H54 (cell line): Measurements from ENCODE around the gene CCDC50.

Source experiments
- DNase-seq: peaks from one replicate; pipeline ENCODE4 v3.0.0; 2011; ENCODE audit warnings: low spot score, mixed read lengths; ENCODE audit not compliant: insufficient read length
- FAIRE-seq: peaks from 3 replicates; lab custom pipeline; 2011; peaks lifted over from hg19 to GRCh38; lab: Jason Lieb, UNC
- POLR2A ChIP-seq: IDR thresholded peaks from 2 replicates; pipeline ENCODE4 v1.6.1; 2011; ENCODE audit warnings: low read depth, mild to moderate bottlenecking, low read length

Gene CCDC50

GRCh38 chr3:191345334-191345733 lies 16.1 kb downstream of the CCDC50 start:
- TF ChIP-seq POLR2A, result no peak
- DNase-seq (no peak), FAIRE-seq (peak; percentile 75)

DNA sequence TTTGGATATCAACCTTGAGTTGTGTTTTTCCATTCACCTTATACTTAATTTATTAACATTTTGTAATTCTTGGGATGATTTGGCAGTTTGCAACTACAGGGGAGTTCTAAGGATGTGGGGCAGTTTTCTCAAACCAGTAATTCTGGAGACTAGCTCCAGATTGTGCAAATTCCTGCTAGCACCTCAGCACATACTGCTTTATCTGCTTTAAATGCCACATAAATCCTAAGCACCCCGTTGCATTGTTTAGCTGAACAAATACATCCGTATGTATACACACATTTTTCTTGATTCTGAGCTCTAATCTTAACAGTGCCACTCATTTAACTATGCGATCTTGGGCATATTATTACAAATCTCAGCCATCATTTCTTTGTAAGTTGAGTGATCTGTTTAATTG lies 18.0 kb downstream of the CCDC50 start:
- FAIRE-seq, result peak; percentile 88
- DNase-seq, result no peak
- no peak for TF ChIP-seq POLR2A

- peak; percentile 79 for FAIRE-seq
Measured at GRCh38 chr3:191348098-191348497, 18.9 kb downstream of the CCDC50 start.

GRCh38 chr3:191350396-191351090 lies 21.3 kb downstream of the CCDC50 start:
- DNase-seq (no peak), FAIRE-seq (peak; percentile 94)
- TF ChIP-seq POLR2A, result no peak

More at GRCh38 chr3:191348098-191348497, 18.9 kb downstream of the CCDC50 start:
- DNase-seq, result no peak
- TF ChIP-seq POLR2A, result no peak

GRCh38 chr3:191352014-191352413 lies 22.8 kb downstream of the CCDC50 start:
- FAIRE-seq, result peak; percentile 86
- DNase-seq, result no peak
- TF ChIP-seq POLR2A, result no peak

GRCh38 chr3:191353022-191353777 lies 24.0 kb downstream of the CCDC50 start:
- DNase-seq, result no peak
- FAIRE-seq, result peak; percentile 80
- no peak for TF ChIP-seq POLR2A

- DNase-seq (no peak), FAIRE-seq (no peak)
Measured at GRCh38 chr3:191355406-191355805, 26.2 kb downstream of the CCDC50 start.

GRCh38 chr3:191356631-191357439 lies 27.6 kb downstream of the CCDC50 start:
- FAIRE-seq, result peak; percentile 99
- DNase-seq, result peak; percentile 26
- no peak for TF ChIP-seq POLR2A

More at GRCh38 chr3:191355406-191355805, 26.2 kb downstream of the CCDC50 start:
- TF ChIP-seq POLR2A, result no peak

GRCh38 chr3:191357909-191358308 lies 28.7 kb downstream of the CCDC50 start:
- no peak for DNase-seq
- no peak for TF ChIP-seq POLR2A
- FAIRE-seq, result no peak

- FAIRE-seq (no peak), DNase-seq (no peak)
- TF ChIP-seq POLR2A, result no peak
Measured at GRCh38 chr3:191358929-191359328, 29.7 kb downstream of the CCDC50 start.

DNA sequence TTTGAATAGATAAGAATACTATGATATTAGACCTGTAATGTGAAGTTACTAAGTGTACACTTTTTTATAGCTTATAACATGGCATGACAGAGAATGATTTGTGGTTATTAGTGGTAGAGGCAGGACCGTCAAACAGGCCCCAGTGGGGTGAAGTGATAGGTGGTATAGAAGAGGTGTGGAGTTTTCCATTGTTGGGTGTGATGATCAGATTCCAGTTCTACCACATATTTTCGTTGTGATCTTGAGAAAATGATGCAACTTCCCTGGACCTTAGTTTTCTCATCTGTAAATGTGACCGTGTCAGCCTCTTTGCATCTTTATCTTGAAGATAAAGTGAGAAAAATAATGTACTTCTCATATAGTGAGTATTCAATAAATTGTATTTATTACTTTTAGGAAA lies 31.4 kb downstream of the CCDC50 start:
- peak; percentile 27 for FAIRE-seq
- TF ChIP-seq POLR2A, result no peak

GRCh38 chr3:191361456-191361855 lies 32.3 kb downstream of the CCDC50 start:
- FAIRE-seq, result peak; percentile 84

More for the DNA sequence above, 31.4 kb downstream of the CCDC50 start:
- no peak for DNase-seq

DNA sequence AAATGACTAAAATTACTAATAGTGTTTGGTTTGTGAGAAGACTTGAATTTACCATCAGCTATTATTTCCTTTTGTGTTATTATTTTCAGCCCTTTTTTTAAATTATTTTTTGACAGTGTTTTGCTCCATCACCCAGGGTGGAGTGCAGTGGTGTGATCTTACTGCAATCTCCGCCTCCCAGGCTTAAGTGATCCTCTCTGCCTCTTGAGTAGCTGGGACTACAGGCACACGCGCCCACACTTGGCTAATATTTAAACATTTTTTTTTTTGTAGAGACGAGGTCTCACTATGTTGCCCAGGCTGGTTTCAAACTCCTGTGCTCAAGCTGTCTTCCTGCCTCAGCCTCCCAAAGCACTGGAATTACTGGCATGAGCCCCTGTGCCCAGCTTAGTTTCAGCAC lies 32.8 kb downstream of the CCDC50 start:
- no peak for TF ChIP-seq POLR2A
- FAIRE-seq (no peak), DNase-seq (no peak)

More at GRCh38 chr3:191361456-191361855, 32.3 kb downstream of the CCDC50 start:
- DNase-seq, result no peak
- TF ChIP-seq POLR2A, result no peak
